K562 (cell line): ENCODE results near the gene USH1G. TPM values are rescaled to one million over a fixed set of nuclear protein-coding genes. Genes with fewer than 3 reads are reported as not detected.

Experiments
- ATAC-seq: fragments of 200-7000 bp; cut with Tn5 transposase; 3 replicates; pipeline ENCODE4 v1.9.1; 2020; ENCODE audit warnings: moderate library complexity
- BruUV-seq: library from RNA; stranded (reverse); fragments of 400-500 nt; replicated peaks from 2 replicates; lab custom pipeline; 2021; lab: Mats Ljungman, UMichigan
- CTCF ChIA-PET: fragments of 300-600 bp; formaldehyde crosslinking; extraction: SDS; loops from one replicate; lab custom pipeline; 2021; ENCODE audit warnings: low intra/inter-chr PET ratio; lab: Yijun Ruan, JAX
- POLR2A ChIA-PET: fragments of 300-600, 350-650 bp; sonication (Branson Sonifier 250); formaldehyde crosslinking; extraction: SDS; loops from one replicate; lab custom pipeline; 2021; ENCODE audit warnings: antibody characterized with exemption, inconsistent platforms; lab: Yijun Ruan, JAX
- DNase-seq, 4 experiments: peaks; one replicate each; pipeline versions ENCODE4 v3.0.0 to v3.0.0-alpha.2; 2011 to 2018; ENCODE audit warnings: low spot score in 3 of 4, mixed read lengths in 3 of 4; ENCODE audit errors: extremely low read depth in 1 of 4
- FAIRE-seq: peaks from 2 replicates; lab custom pipeline; 2011; peaks lifted over from hg19 to GRCh38; lab: Jason Lieb, UNC
- H2AFZ ChIP-seq: 2 replicates; pipeline ENCODE4 v1.6.0; 2011; ENCODE audit warnings: low read depth, low read length, control low read depth, inconsistent platforms
- H3K27ac ChIP-seq: fragments of 200-600 bp; 3 replicates; pipeline ENCODE4 v1.8.0; 2011; ENCODE audit warnings: low read depth, mild to moderate bottlenecking, control low read depth, inconsistent platforms, low read length, moderate library complexity, mixed read lengths; ENCODE audit errors: extremely low read depth
- H3K27me3 ChIP-seq, 2 experiments: fragments of 300-600 bp in 1 of 2; 2 replicates in 1 of 2; 3 replicates in 1 of 2; pipeline versions ENCODE4 v1.6.0 to v1.8.0; 2011; ENCODE audit warnings: inconsistent platforms in 2 of 2, low read length in 2 of 2, mild to moderate bottlenecking in 1 of 2, mixed read lengths in 1 of 2, moderate library complexity in 1 of 2; ENCODE audit not compliant: control insufficient read depth in 2 of 2, insufficient read depth in 2 of 2
- H3K36me3 ChIP-seq: fragments of 300-600 bp; 3 replicates; pipeline ENCODE4 v1.8.0; 2011; ENCODE audit warnings: mild to moderate bottlenecking, low read length, inconsistent platforms; ENCODE audit not compliant: control insufficient read depth, insufficient read depth
- H3K4me1 ChIP-seq, 2 experiments: fragments of 200-600 bp in 1 of 2; replicated peaks in 1 of 2; 2 replicates in 1 of 2; 3 replicates in 1 of 2; pipeline versions ENCODE4 v1.5.1 to v1.8.0; 2011; ENCODE audit warnings: inconsistent platforms in 2 of 2, low read length in 2 of 2, mild to moderate bottlenecking in 1 of 2, mixed read lengths in 1 of 2, moderate library complexity in 1 of 2; ENCODE audit not compliant: control insufficient read depth in 2 of 2, insufficient read depth in 2 of 2
- H3K4me2 ChIP-seq: 2 replicates; pipeline ENCODE4 v1.6.1; 2011; ENCODE audit warnings: low read length, control low read depth, inconsistent platforms, mixed read lengths; ENCODE audit not compliant: insufficient read depth
- H3K4me3 ChIP-seq: fragments of 200-600 bp; sonication (generic), shearing (Covaris generic); 2 replicates; pipeline ENCODE4 v1.5.1; 2016; ENCODE audit warnings: control low read depth, inconsistent platforms
- H3K79me2 ChIP-seq: fragments of 200-600 bp; 3 replicates; pipeline ENCODE4 v1.8.0; 2011; ENCODE audit warnings: low read length, inconsistent platforms; ENCODE audit not compliant: control insufficient read depth, insufficient read depth
- H3K9ac ChIP-seq, 2 experiments: 2 replicates each; pipeline versions ENCODE4 v1.6.0 to v1.6.1; 2011; ENCODE audit warnings: low read depth in 2 of 2, low read length in 2 of 2, control low read depth in 1 of 2, inconsistent platforms in 1 of 2, mild to moderate bottlenecking in 1 of 2, mixed read lengths in 1 of 2; ENCODE audit not compliant: insufficient read depth in 1 of 2
- H3K9me1 ChIP-seq: one replicate; pipeline ENCODE4 v1.6.0; 2011; ENCODE audit warnings: inconsistent platforms, mild to moderate bottlenecking, low read length, moderate library complexity; ENCODE audit not compliant: control insufficient read depth, insufficient read depth
- H3K9me3 ChIP-seq: replicated peaks from 2 replicates; pipeline ENCODE4 v1.5.1; 2011; ENCODE audit warnings: low read depth, low read length, inconsistent platforms; ENCODE audit not compliant: control insufficient read depth, insufficient read depth
- H4K20me1 ChIP-seq: replicated peaks from 2 replicates; pipeline ENCODE4 v1.6.1; 2011; ENCODE audit warnings: low read length, inconsistent platforms, mixed read lengths; ENCODE audit not compliant: control insufficient read depth, insufficient read depth
- EGR1 ChIP-seq: fragments of 450-650 bp; conservative IDR thresholded peaks from 2 replicates; pipeline ENCODE4 v1.6.1; 2017; ENCODE audit warnings: mild to moderate bottlenecking
- ETS2 ChIP-seq: IDR thresholded peaks from 2 replicates; pipeline ENCODE4 v1.6.1; 2016; ENCODE audit warnings: borderline replicate concordance, missing genetic modification characterization, mild to moderate bottlenecking, moderate library complexity, missing compliant biosample characterization; ENCODE audit not compliant: poor library complexity, severe bottlenecking
- FOS ChIP-seq: IDR thresholded peaks from 3 replicates; pipeline ENCODE4 v1.6.1; 2011; ENCODE audit not compliant: insufficient read length; ENCODE audit errors: extremely low read depth
- MBD2 ChIP-seq: sonication (generic); IDR thresholded peaks from 2 replicates; pipeline ENCODE4 v1.6.1; 2016; ENCODE audit warnings: low read depth, borderline replicate concordance
- MEF2A ChIP-seq: IDR thresholded peaks from 2 replicates; pipeline ENCODE4 v1.6.1; 2011; ENCODE audit warnings: low read depth, mild to moderate bottlenecking, low read length, moderate library complexity; ENCODE audit not compliant: control insufficient read depth
- MTA2 ChIP-seq: fragments of 450-650 bp; IDR thresholded peaks from 2 replicates; pipeline ENCODE4 v1.6.1; 2016; ENCODE audit warnings: low read depth
- NELFE ChIP-seq: IDR thresholded peaks from 2 replicates; pipeline ENCODE4 v1.6.1; 2011; ENCODE audit warnings: mild to moderate bottlenecking; ENCODE audit not compliant: insufficient read depth, insufficient read length
- NR0B1 ChIP-seq: fragments of 450-650 bp; IDR thresholded peaks from one replicate; pipeline ENCODE4 v1.6.1; 2018; ENCODE audit warnings: mild to moderate bottlenecking, moderate library complexity; ENCODE audit not compliant: partially characterized antibody
- POLR2G ChIP-seq: fragments of 200-400 bp; formaldehyde crosslinking; IDR thresholded peaks from 2 replicates; pipeline ENCODE4 v1.6.1; 2017; ENCODE audit warnings: low read depth, mild to moderate bottlenecking, antibody characterized with exemption, low read length, moderate library complexity
- RFX1 ChIP-seq: fragments of 450-650 bp; IDR thresholded peaks from 2 replicates; pipeline ENCODE4 v1.6.1; 2016; ENCODE audit warnings: mild to moderate bottlenecking, moderate library complexity
- SMARCB1 ChIP-seq: IDR thresholded peaks from 2 replicates; pipeline ENCODE4 v1.6.1; 2011; ENCODE audit warnings: improper control_type of control experiment, low read depth; ENCODE audit not compliant: insufficient read length
- ZNF282 ChIP-seq: sonication (generic); formaldehyde crosslinking; IDR thresholded peaks from 2 replicates; pipeline ENCODE4 v1.8.1; 2023; ENCODE audit warnings: missing genetic modification reagents
- ZNF395 ChIP-seq: fragments of 200-800 bp; sonication (Bioruptor generic); IDR thresholded peaks from 2 replicates; pipeline ENCODE4 v1.6.1; 2017; ENCODE audit warnings: missing genetic modification characterization, missing compliant biosample characterization
- ZNF583 ChIP-seq: fragments of 250-450 bp; sonication (Bioruptor Pico); IDR thresholded peaks from 2 replicates; pipeline ENCODE4 v1.4.0; 2020
- ZNF589 ChIP-seq: fragments of 200-800 bp; sonication (Bioruptor generic); IDR thresholded peaks from 2 replicates; pipeline ENCODE4 v1.6.1; 2016; ENCODE audit warnings: low read depth, missing genetic modification characterization, missing compliant biosample characterization
- ZNF707 ChIP-seq: fragments of 250-450 bp; sonication (Bioruptor Pico); conservative IDR thresholded peaks from 2 replicates; pipeline ENCODE4 v1.8.0; 2022; ENCODE audit warnings: inconsistent platforms, mild to moderate bottlenecking, moderate library complexity
- WGBS: fragments of 100-300 bp; shearing (Covaris generic); methylation state at CpG from one replicate; pipeline ENCODE4 v1.1.6; 2016; ENCODE audit warnings: low coverage, mixed read lengths; ENCODE audit not compliant: insufficient coverage; ENCODE audit errors: missing lambda C conversion rate; 5-methylcytosine and 5-hydroxymethylcytosine counted together
- in situ Hi-C: fragments of 300-500 bp; cut with MboI; formaldehyde crosslinking; loops from 4 replicates; pipeline ENCODE4 v1.15.0; 2018; ENCODE audit warnings: inconsistent platforms, mixed read lengths
- intact Hi-C: fragments of 100-400 bp; cut with micrococcal nuclease; formaldehyde crosslinking; loops from 2 replicates; pipeline ENCODE4 v1.14.2; 2022
- polyA plus RNA-seq, 8 experiments: library from polyadenylated mRNA; depleted of rRNA in 4 of 8; stranded (reverse) in 5 of 8; unstranded in 3 of 8; fragments of >200 nt; fragmentation: Nextera tagmentation in 2 of 8; fragmentation: Illumina TruSeq in 1 of 8; extraction: Ambion mirVana in 2 of 8; extraction: Trizol in 1 of 8; gene quantifications; 2 replicates each; pipeline versions ENCODE4 v1.2.1 to v1.2.3, GENCODE V29; 2011 to 2014; ENCODE audit warnings: inconsistent platforms in 1 of 8, missing spikeins in 1 of 8
- total RNA-seq, 7 experiments: library from RNA; depleted of rRNA in 6 of 7; stranded (reverse); fragments of >200 nt in 6 of 7; fragmentation: Illumina TruSeq in 2 of 7; extraction: Trizol in 2 of 7; gene quantifications; 2 replicates each; pipeline versions ENCODE4 v1.2.1 to v1.2.3, GENCODE V29; 2011 to 2021; ENCODE audit warnings: low replicate concordance in 1 of 7

The USH1G gene
- total and polyA plus RNA-seq, 9 of the 15 experiments (the other 6 are each of a cell fraction or from before 2014, with no cell fraction given), result 0.22 to 1.00 (median 0.64) TPM; not detected in 2

- FAIRE-seq (no peak), DNase-seq (no peak), ATAC-seq (no peak; the same call in 1 of the 3 replicates)
- ChIA-PET CTCF (interaction anchor here (0.6 kb wide), 1 partner anchor 16 kb away, joined by 4 read pairs; no protein-coding TSS in a partner anchor), POLR2A (no interaction called here)
- BruUV-seq, result no TSS peak
- WGBS, result 9% methylated on average over 6 of the region's 6 CpGs
- Histone ChIP-seq H3K4me3 (no peak overlapping the region), H3K9me3 (no peaks in the 10 kb centered on the region), H3K36me3 (no peaks in the 10 kb centered on the region), H3K79me2 (no peaks in the 10 kb centered on the region), H3K27ac (no peak overlapping the region), H3K9me1 (no peaks in the 10 kb centered on the region), H2AFZ (no peak overlapping the region), H3K4me1 (no peaks in the 10 kb centered on the region; a peak in 1 of 5 replicates), H3K4me2 (no peak overlapping the region), H4K20me1 (no peaks in the 10 kb centered on the region), H3K27me3 (peaks cover 14 to 32% of the 10 kb centered on the region in 2 experiments; a peak in 4 of 5 replicates), H3K9ac (no peak overlapping the region)
- intact Hi-C loops (no loop called here), in situ Hi-C loops (no loop called here)
- TF ChIP-seq ZNF282 (CRISPR knock-in tag), result no peak
- TF ChIP-seq FOS, result no peak
- TF ChIP-seq SMARCB1, result no peak
- no peak for TF ChIP-seq POLR2G
- TF ChIP-seq EGR1, result no peak
- no peak for TF ChIP-seq ZNF395 (CRISPR knock-in tag)
- no peak for TF ChIP-seq MTA2
- TF ChIP-seq NELFE, result no peak
- TF ChIP-seq NR0B1, result no peak
- no peak for TF ChIP-seq ZNF583 (CRISPR knock-in tag)
- no peak for TF ChIP-seq ZNF707
- TF ChIP-seq MEF2A, result no peak
- TF ChIP-seq ZNF589 (CRISPR knock-in tag), result no peak
- no peak for TF ChIP-seq ETS2 (tag)
- no peak for TF ChIP-seq RFX1
- TF ChIP-seq MBD2, result no peak
Observed at GRCh38 chr17:74903671-74904070, 19.4 kb downstream of the USH1G start.
